HG03354 (cell line): Measurements from ENCODE around the gene DTNB.

Source experiments
- ATAC-seq: cut with Tn5 transposase; IDR thresholded peaks from one replicate; pipeline ENCODE4 v1.9.1; 2021; ENCODE audit warnings: mild to moderate bottlenecking; ENCODE audit not compliant: unreplicated experiment, poor library complexity, severe bottlenecking

Gene DTNB

GRCh38 chr2:25381502-25381901 is 291.9 kb downstream of the DTNB start:
- ATAC-seq = no peak

- ATAC-seq = no peak
Observed at GRCh38 chr2:25380586-25381375, 292.6 kb downstream of the DTNB start.

GRCh38 chr2:25380023-25380422 is 293.4 kb downstream of the DTNB start:
- ATAC-seq = no peak

DNA sequence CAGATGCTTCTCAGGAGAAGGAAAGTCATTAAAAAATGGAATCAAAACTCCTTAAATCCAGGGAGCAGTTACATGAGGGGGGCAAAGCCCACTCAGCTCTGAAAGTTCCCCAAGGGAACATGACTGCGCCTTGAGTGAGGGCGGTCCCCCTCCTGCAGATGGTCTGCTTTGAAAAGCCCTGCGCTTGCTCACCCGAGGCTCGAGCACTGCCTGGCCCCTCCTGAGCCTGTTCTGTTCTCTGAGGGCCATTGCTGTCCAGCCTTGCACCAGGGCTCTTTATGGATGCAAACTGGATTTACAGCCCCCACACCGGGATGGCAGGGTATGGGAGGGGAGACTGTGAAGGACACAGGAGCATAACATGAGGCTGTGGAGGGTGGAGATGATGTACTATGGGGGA is 293.8 kb downstream of the DTNB start:
- no peak for ATAC-seq

- ATAC-seq = no peak
Observed at GRCh38 chr2:25378731-25379490, 294.5 kb downstream of the DTNB start.

- no peak for ATAC-seq
Observed at GRCh38 chr2:25377822-25378421, 295.5 kb downstream of the DTNB start.

GRCh38 chr2:25376750-25377621 is 296.4 kb downstream of the DTNB start:
- ATAC-seq = peak; percentile 95

- no peak for ATAC-seq
Observed at GRCh38 chr2:25375989-25376545, 297.3 kb downstream of the DTNB start.

DNA sequence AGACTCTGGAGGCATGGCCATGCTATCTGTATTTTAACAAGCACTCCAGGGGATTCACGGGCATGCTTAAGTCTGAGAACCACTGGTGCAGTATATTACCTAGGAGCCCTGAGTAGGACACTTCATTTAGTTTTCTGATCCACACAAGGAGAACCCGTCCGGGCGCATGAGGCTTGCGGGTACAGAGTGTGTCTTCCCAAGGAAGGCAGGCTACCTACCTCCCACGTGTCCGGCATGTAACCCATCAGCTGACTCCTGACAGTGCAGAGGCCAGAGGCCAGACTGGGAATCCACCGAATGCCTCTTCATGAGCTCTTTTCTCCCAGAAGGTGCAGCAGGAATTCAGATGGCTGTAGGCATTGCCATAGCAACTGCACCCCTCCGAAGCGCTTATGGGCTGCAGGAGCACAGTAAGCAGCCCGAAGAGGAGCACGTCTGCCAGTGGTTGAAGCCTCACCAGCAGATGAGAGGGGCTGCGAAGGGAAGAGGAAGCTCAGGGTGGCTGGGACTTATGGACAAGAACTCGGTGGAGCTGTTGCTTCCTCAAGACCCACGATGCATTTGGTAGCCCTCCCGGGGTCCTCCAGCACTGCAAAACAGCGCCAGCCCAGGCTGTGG is 297.9 kb downstream of the DTNB start:
- no peak for ATAC-seq

GRCh38 chr2:25374827-25375226 is 298.6 kb downstream of the DTNB start:
- no peak for ATAC-seq

GRCh38 chr2:25374411-25374810 is 299.0 kb downstream of the DTNB start:
- no peak for ATAC-seq

DNA sequence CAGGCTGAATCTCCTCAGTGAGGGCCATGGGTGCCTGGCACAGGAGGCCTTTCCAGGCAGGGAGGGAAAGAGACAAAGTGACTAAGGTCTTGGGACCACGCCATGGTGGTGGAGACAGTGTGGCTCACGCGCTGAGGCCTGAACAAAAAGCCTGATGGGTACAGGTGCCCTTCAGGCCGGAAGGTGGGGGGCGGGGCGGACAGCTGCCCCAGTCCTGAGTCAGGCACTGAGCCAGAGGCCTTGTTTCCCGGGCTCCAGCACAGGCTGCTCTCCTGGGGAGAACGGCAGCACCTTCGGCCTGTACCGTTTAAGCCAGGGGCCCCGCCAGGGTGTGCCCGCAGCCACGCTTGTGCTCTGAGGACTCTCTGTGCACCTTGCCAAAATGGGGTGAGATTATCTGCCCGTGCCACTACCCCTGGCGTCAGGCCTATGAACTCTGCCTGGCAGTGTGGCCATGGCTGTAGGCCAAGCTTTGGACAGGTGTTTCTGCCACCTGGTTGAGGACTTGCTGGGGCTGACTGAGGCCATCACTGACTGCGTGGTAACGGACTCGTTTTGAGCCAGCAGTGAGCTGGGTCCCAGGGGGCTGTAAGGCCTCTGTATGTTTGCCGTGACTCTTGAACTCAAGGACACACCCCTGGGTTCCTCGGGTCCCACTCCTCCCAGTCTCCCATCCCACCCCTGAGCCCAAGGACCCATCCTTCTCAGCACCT is 300.0 kb downstream of the DTNB start:
- no peak for ATAC-seq

DNA sequence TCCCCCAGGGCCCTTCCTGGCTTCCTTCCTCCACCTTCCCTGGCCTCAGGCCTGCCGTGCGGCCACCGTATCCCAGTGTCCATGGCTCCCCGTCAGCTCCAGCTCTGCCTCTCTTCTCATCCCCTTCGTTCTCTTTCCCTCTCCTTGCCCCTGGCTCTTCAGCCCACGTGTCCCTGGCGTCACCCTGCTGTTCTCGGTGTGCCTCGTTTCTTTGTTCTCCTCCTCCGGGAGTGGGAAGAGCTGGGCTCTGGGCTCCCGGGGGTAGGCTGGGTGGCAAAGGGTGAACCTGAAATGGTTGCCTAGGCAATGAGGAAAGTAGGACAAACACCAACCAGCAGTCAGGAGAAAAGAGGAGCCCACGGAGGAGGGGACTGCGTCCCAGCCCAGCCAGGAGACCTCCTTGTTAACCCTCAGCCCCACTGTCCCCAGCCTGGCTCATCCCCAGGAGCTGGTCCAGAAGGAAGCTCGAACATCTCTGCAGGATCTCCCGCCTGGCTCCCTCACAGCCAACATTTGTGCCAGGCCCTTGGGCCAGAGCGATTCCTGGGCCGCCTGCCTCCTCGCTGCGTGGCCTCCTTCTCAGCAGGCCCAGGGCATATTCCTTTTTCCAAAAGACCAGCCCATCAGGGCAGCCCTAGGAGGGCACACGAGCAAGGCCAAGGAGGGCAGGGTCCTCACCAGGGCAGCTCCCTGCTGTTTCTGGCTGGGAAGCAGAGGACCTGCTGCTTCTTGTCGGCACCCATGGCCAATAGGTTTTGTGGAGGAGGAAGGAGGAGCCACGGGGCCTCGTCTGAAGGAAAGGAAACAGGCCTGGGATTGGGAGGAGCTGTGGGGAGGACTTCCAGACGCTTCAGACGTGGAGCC is 300.7 kb downstream of the DTNB start:
- ATAC-seq = no peak

DNA sequence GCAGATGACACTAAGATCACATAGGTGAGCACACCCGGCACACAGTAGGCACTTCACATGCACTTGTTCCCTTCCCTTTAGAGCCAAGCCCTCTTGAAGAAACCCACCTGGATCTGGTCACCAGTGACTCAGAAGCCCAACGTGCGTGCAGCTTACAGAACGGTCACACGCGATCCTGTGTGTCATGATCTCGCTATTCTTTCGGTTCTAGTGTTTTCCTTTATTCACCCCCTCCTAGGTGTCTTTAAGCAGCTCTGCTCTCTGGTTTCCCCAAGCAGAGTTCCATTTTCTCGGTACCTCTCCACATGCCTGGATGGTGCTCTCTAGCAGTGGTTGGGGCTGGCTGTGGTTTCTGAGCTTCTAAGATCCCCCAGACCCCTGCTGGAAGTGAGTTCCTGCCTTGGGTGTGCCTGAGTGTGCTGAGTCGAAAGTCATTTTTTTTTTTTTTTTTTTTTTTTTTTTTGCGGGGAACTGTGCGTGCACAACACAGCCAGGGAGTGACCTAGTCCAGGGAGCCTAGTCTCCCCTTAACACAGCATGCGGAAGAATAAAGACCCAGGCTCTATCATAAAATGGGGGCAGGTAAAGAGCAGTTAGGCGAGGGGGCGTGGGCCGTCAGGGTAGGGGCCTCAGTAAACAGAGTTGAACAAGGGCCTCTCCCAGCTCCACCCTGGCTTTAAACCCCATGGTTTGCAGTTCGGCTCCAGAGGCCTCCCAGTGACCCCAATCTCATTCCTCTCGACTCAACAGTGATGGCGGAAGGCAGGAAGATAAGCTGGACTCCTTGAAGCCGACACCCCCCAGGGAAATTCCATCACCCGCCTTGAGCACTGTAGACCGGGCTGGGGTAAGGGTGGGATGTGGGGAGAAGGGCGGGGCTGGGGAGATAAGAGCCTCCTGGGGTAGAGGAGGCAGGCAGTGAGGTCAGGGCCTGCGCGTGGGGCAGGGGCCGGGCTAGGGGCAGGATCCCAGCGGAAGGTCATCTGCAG is 301.8 kb downstream of the DTNB start:
- no peak for ATAC-seq

DNA sequence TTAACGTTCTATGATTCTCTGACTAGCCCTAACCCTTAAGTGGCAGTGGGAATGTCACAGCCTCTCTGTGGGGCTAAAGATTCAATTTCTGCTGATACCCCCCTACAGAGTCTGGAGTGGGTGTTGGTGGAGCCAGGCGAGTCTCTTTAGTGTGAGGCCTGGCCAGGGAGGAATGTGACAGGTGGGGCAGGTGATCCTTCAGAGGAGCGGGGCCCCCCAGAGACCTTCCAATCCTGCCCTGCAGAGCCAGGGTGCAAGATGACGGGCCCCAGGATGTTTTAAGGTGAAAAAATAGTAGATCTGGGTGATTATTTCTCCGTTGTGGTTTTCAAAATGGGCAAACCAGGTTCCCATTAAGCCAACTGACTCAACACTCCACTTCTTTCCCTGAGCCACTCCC is 303.5 kb downstream of the DTNB start:
- ATAC-seq = no peak

DNA sequence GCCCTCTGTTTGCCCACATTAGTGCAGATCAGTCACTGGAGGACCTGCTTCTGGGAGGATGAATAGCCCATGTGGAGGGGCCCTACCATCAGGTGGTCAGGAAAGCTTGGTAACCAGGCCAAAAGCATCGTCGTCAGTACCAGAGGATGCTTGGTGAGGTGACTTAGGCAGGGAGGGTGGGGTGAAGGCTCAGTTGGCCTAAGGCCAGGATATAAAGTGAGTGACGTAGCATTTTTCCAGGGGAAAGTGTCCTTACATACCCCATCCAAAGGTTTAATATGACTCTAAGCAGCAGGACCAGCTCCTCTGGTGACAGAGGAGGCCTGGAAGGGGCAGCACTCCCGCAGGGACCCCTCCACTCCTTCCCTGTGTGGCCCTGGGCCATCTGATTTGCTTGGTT is 303.9 kb downstream of the DTNB start:
- no peak for ATAC-seq

GRCh38 chr2:25368660-25369059 is 304.7 kb downstream of the DTNB start:
- no peak for ATAC-seq
